Hematopoietic multipotent progenitor cell treated with erythropoietin and hydrocortisone succinate and interleukin-3 and kit ligand, for 8 days (in vitro differentiated cells): ENCODE results near the gene AP1S2.
"Not testable (repeated sequence)": the region's sequence is repeated elsewhere in the genome, so short reads cannot be mapped to it uniquely, and the experiment has no call there.

Source experiments
- DNase-seq: peaks from one replicate; pipeline ENCODE4 v3.0.0-alpha.2; 2015

AP1S2 gene

DNA sequence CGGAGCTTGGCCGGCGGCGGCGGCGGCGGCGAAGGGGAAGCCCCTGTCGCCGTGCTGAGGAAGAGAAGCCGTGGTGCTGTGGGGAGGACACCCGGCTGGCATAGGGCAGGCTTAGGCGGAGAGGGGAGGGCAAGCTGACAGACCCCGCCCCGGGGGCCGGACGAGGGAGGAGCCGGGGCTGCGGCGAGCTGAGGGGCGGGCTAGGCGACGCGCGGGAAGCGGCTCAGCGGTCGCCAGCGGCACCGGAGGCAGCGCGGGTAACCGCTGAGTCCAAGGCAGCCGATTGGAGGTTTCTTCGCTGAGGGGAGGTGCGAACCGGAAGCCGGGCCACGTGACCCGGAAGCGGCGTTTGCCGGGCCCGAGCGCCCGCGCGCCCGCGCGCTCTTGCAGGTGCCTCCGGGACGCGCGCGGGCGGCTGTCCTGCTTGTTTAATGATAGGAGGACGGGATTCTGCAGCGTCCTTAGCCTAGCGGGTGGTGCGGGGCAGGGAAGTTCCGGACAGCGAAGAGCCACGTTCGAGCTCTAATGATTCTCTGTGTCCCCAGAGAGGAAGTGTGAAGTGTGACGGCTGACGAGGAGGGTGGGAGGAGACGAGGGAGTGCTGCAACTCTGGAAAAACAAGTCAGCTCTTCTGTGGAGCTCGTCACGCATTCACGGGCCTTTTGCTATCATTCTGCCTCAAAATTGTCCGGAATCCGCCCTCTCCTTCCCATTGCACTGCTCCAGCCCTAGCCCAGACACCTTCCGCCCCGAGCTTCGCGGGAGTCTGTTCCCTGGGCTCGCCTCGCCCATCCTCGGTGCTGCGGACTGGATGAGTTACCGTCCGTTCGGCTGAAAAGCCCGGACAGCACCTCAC, at the start of gene AP1S2:
AP1S2 (minus strand) TSS at position 102 of the 856 bp plus-strand sequence. CDS start 2,289 bp downstream, outside the sequence.
- DNase-seq: peak; percentile 90

DNA sequence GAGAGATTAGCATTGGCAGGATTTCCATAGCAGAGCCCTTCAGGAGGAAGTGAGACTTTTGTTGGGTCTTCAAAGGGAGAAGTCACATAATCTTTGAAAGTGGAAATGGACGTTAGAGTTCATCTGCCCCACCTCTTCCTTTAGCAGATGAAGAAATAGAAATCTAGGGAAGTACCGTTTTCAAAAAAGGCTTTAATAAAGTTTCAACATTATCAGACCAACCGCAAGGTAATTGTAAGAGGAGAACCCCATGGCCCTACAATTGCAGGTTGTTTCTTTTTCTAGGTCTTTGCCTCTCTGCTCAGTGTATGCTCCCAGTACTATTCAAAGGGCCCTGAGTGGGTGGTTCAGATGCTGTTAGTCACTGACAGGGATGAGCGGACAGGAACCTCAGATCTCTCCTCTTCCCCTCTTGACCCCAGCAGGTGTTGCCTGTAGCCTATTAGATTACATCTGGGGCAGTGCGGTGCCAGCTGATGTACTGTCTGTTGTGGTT, 48.6 kb upstream of the AP1S2 start:
- DNase-seq: no peak

DNA sequence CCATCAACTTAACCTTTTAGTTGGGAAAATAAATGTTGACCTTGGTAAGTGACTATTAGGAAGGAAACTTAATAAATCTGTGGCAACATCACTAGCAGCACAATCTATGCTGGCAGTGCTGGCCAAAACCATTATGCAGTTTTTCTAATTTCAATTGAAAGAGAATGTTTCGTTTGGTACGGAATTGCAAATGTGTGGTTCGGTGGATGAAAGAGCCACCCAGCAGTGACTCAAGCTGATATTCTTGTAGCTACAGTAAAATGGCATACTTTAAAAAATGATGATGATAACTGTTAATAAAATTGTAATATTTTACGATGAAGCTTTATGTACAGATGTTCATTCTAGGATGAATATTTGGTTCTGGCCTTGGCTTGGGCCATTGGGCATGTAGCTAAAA, 40.7 kb upstream of the AP1S2 start:
- no peak for DNase-seq

DNA sequence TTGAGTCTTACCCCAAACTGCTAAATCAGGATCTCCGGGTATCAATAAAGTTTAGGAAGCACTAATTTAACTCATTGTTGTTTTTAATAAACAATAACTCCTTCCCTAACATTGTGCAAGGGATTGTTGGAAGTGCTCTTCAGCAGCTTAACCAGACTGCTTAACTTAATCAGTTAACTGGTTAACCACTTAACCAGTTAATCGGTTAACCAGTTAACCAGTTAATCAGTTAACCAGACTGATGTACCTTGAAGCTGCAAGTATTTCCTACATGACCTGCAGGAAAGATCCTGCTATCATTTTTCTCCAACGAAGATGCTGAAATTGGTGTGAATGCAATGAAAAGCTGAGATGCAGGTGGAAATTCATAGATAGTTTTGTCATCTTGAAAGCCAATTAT, 40.1 kb upstream of the AP1S2 start:
- DNase-seq: no peak

DNA sequence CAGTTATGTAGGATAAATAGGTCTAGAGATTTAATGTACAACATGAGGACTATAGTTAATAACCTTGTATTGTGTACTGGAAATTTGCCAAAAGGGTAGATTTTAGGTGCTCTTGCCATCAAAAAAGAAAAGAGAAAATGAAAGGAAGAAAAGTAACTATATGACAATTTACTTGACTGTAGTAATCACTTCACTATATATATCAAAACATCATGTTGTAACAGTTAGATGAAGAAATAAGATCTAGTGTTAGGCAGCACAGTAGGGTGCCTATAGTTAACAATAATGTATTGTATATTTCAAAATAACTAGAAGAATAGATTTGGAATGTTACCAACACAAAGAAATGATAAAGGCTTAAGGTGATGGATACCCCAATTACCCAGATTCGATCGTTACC, 35.9 kb upstream of the AP1S2 start:
- DNase-seq: no peak

DNA sequence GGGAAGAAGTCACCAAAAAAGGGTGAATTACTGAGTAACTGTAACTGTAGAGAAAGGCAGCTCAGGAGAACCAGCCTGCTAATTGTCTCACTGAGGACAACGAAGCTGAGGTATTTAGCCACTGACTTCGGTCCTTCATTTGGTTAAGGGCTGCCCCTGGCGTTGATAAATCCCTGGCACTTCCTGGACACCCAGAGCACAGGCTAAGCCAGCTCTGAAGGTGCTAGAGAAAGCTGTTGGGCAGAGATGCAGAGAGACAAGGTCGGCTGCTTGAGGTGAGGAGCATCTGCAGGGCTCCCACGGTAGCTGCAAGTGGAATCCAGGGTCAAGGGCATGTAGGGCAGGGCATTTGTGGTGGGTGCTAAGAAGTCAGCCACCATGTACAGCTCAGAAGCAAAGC, 33.4 kb upstream of the AP1S2 start:
- DNase-seq: no peak

DNA sequence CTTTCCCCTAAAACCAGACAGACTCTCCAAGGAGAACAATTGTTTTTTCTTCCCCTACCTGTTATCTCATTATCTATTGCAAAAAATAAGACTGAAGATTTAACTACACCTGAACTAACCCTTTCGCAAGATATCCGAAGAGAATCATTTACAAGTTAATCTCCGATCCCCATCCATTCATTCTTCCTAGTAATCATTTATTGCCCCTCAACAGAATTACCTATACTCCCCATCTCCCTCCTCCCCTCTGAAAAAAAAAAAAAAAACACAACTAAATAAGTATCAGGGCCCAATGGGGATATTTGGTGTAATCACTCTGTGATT, 28.9 kb upstream of the AP1S2 start:
- DNase-seq: no peak

DNA sequence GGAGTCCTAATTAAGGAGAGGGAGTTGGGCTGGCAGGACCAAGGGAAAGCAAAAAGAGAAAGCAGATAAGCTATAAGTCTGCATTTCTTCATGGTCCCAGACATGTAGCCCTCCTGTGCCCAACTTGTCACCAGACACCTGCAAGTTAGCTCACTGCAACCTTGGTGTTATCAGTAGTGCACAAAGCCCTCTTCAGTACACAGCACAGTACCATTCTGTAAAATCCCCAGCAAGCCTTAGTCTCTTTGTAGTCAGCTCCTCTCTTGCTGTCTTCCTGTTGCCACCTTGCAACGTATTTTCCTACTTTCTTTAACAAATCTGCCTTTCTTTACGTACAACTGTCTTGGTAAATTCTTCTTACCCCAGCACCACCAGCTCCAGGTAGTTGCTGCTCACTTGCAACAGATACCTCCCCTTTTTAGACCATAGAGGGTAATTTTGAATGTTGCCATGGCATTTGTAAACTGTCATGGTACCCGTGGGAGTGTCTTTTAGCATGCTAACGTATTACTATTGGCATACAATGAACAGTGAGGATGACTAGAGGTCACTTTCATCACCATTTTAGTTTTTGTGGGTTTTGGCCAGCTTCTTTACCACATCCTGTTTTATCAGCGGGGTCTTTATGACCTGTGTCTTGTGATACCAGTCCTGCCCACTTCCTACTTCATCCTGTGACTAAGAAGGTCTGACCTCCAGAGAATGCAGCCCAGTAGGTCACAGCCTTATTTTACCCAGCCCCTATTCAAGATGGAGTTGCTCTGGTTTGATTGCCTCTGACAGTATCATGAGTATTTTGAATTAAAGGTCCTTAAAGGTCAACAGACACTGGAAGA, 28.3 kb upstream of the AP1S2 start:
- DNase-seq: peak; percentile 68

DNA sequence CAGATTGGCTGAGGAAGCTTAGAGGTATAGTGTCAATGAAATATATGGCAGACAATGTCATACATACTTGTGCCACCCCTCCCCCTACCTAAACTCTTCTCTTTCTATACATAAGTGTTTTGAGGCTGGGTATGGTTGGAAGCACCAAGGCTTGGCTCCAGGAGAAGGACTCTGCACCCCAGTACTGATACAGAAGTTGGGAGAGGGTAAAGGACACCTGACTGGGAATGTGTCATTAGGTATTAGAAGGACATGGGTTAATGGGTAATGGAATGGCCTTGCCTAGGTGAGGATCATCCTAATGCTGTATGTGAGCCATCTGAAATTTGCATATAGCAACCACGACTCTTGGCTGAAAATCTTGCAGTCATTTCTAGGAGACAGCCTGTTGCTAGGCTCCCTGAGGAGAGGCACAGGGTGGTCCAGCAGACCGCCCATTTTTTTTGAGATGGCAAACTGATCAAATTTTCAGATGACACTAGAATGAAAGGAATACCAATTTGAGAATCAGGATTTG, 26.8 kb upstream of the AP1S2 start:
- no peak for DNase-seq

DNA sequence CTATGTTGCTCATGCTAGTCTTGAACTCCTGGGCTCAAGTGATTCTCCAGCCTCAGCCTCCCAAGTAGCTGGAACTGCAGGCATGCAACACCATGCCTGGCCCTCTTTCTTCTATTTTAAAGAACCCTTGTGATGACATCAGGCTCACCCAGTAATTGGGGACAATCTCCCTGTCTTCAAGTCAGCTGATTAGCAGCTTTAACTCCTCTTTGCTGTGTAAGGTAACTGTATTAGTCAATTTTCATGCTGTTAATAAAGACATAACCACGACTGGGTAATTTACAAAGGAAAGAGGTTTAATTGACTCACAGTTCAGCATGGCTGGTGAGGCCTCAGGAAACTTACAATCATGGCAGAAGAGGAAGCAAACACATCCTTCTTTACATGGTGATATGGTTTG, 23.3 kb upstream of the AP1S2 start:
- not testable (repeated sequence) for DNase-seq

DNA sequence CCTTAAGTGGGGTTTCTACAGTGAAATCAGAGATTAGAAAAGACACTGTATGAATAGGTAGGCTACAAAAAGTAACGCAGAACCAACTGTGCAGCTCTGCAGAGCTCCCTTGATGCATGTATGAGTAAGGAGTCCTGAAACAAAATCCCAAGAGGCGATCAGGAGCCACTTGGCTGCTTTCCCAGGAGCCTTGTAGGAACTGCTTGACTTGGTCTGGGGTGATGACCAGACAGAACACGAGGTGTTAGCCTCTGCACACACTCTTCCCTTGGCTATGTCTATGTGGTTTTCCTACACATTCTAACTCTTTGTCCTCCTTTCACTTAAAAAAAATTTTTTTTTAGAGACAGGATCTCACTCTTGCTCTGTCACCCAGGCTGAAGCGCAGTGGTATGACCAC, 22.8 kb upstream of the AP1S2 start:
- no peak for DNase-seq

DNA sequence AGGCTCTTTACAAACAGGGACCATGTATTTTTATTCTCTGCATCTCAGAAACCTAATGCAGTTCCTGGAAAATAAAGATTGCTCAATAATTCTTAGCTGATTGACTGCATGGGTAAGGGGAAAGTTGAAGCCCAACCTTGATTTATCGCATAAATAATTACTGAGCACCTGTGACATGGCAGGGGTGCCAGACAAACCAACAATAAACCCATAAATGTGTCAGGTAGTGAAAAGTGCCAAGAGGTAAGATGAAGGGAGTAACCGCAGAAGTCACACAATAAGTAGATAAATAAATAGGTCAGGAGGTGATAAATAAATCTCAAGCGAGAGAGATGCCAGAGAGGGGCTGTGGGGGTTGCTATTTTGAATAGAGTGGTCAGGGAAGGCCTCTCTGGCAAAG, 20.1 kb upstream of the AP1S2 start:
- no peak for DNase-seq

DNA sequence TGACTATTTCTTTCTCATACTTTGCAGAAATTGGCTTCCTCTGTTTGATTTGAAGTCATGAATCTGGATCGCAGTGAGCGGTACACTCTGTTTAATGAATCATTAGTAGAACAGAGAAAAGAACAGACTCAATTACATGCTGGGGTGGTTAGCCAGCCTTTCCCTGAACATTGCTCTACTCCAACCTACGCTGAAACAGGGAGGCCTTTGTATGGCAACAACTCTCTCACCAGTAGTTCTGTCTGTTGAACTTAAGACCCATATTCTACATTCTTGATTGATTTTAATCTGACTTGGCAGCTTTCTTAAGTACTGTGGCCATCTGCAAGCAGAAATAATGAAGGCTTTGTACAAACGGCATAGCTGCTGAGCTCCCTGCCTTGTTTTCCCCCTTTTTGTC, 19.0 kb upstream of the AP1S2 start:
- no peak for DNase-seq

DNA sequence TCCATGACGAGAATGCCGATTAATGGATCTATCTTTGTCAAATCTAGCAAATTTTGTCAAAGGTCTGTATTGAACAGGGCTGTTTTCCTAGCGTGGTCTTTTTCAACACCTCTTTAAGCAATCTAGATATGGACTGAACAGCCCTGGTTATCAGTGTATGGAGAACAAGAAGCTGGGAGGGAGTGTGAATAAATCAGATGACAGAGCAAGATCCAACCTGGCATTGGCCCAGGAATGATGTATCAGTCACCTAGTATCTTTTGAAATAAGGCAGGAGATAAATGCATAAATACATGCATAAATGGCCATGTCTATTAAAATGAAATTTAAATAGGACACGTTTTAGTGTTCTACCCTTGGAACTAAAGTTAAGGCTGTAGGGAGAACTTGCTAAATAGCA, 15.7 kb upstream of the AP1S2 start:
- no peak for DNase-seq

DNA sequence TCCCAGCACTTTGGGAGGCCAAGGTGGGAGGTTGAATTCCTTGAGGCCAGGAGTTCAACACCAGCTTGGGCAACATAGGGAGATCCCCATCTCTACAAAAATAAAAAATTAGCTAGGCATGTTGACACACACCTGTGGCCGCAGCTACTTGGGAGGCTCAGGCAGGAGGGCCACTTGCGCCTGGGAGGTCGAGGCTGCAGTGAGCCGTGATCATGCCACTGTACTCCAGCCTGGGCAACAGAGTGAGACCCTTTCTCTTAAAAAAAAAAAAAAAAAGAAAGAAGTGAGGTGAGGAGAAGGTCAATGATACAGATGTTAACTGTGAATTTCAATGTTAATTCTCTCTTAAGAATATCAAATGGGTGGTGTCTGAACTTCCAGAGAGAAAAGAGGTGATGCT, 15.1 kb upstream of the AP1S2 start:
- DNase-seq: no peak

DNA sequence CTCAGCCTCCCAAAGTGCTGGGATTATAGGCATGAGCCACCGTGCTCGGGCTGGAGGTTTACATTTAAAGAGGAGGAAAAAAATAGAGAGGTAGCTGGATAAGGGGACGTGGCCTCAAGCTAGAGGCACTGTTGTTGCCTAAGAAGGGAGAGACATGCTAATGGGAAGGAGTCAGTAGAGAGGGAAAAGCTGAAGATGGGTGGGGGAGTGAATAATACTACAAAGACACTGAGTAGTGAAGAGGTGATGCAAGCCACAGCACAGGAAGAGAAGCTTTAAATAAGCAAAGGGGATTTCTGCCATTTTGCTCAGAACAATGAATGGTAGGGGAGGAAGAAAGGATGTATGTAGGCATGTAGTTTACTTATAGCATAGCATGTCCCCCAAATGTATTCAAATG, 11.5 kb upstream of the AP1S2 start:
- DNase-seq: no peak

DNA sequence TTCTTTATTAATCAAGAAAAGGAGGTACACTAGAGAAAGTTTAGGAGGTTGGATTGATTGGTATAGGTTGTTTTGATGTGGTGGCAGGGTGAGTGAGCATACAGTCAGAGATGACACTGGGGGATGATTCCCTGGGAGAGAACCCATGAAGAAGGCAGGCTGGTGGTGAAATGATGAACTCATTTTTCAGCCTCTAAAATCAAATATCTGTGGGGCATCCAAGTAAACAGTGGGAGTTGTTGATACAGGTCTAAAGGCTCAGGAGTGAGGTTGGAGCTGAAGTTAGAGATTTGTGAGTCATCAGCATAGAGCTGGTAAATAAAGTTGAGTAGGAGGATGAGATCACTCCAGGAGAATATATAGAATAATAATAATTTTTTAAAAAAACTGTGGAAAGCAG, 10.0 kb upstream of the AP1S2 start:
- DNase-seq: no peak

DNA sequence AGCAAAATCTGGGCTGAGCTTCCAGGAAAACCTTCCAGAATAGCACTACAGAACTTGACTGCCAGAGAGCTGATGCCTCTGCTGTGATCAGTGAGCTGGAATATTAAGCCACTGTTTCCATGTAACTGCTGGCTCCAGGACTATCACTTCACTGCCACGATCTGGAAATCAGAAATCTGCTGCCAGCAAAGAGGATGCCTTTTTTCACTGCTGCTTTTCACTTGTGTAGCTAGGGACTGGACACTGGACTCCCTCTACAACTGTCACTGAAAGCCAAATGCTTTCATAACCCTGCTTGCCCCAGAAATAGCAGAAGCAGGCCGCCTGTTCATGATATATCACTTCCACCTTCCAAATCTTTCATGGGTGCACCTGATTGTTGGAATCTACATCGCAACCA, 9.4 kb upstream of the AP1S2 start:
- DNase-seq: no peak

DNA sequence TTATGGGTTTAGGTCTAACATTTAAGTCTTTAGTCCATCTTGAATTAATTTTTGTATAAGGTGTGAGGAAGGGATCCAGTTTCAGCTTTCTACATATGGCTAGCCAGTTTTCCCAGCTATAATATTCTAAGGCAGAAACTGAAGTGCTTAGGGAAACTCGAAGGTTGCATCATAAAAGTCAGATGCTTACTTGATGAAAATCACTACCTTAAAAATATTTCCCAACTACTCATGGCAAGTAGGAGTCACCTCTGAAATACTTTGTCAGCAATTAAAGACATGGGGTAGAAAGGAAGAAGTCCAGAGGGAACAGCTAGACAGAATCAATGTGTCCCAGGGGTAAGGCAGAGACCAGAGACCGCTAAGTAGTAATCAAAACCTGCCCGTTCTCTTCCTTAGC, 6.3 kb upstream of the AP1S2 start:
- no peak for DNase-seq

DNA sequence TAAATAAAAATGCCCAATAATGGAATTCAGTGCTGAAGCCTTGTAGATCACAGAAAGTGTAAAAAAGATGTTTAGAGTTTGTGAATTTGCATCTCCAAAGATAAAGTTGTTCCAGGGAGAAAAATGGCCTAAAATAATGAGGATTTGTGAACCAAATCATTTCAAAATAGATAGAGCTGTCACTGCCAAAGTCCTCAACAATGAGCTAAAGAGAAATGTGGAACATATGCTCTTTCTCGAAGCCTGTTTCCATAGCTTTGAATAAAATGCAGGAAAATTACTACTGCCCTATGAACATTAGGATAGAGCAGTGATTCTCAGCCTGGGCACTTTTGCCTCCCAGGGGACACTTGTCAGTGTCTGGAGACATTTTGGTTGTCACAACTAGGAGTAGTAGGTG, 3.4 kb upstream of the AP1S2 start:
- no peak for DNase-seq

DNA sequence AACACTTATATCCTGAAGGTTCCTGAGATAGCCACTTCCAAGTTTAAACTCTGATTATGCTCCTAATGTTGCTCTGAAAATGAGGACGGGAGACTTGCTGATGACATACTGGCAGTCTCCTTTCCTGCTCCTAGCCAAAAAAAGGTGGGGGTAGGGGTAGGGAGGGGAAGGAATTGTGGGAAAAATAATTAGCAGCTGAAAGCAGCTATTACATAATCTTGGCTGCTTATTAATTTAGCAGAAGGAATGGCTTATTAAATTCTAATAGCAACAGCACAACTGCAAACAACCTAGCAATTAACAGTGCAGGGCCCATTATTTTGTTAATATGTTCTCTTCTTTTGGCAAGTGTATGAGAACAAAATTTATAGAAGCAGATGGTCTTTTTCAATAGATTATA, 2.0 kb upstream of the AP1S2 start:
- DNase-seq: peak; percentile 3

DNA sequence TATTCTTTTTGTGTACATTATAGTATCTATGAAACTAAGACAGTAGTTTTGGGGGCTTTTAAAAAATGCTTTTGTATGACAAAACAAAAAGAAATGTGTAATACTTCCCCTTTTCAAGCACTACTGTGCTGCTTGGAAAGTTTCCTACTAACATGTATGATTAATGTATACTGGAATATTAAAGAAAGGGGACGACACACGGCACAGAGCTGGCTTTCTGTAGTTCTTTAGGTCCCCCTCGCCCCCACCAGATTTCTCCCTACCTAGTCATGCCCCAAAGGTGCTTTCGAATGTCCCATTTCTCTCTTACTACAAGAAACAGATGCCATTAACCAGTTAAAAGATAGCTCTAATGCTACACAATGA, 1.6 kb upstream of the AP1S2 start:
- peak; percentile 3 for DNase-seq

DNA sequence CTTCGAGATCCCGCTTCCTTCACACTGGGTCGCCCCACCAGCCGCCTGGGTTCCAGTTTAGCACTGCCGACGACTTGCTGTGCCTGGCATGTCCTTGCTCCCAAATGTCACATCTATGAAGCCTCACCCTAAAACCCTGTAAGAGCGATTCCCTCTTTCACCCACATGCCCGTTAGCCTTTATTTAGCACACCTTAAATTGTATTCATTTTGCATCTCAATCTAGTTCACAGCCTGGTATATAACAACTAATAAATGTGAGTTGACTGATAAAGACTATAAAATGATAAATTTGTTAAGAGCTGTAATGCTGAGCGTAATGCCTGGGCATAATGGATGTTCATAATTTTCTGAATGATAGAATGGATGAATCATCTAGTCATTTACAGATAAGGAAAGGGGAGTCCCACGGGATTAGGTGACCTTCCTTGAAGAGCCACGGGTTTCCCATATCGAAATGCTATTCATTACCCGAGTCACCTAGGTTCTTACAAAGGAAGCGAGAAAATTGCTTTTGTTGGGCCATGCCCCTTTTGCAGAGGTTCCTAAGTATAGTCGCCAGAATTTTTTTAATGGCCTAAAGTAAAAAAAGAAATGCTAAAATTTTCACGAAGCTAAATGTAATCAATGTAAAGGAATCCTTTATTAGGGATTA, 1.1 kb upstream of the AP1S2 start:
- peak; percentile 41 for DNase-seq
